NCI-H82 treated with DMSO at 0.1 percent for 48 hours (cell line): ENCODE measurements around the gene GTF2F1.
"Not testable (repeated sequence)": the region's sequence is repeated elsewhere in the genome, so short reads cannot be mapped to it uniquely, and the experiment has no call there.

Experiments used
- DNase-seq: peaks from one replicate; lab custom pipeline; 2025; ENCODE audit not compliant: unreplicated experiment; lab: John Stamatoyannopoulos, UW

Gene GTF2F1

DNA sequence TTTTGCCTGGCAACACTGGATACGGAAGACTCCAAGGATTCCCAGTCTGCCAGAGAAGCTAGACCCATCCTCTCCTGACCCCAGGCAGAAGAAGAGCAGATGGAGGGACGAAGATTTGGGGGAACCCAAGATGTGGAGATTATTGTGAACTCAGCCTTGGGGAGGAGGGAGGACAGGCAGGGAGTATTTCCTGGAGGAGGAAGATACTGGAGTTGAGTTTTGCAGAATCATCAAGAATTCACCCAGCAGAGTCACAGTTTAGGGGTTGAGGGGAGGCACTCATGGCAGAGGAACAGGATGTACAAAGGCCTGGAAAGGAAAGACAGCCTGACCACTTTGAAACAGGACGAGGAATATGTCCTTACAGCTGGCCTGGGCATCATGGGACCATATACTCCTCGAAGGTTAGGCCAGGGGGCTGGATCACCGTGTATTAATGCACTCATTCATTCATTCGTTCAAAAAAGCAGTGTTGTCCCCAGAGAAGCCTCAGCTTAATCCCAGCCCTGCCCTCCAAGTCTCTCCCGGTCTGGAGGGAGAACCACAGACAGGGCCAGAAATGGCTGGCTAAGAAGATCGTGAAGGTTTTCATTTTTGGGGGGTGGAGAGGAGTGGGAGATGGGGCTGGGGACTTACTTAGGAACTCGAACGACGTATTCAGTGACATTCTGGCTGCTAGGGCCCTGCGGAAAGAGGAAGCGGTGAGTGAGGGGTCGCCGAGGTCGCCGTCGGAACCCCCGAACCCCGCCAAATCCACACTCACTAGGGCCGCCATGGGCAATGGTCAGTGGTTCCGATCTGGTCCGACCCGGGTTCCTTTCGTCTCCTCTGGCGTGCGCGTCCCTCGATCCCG, 517 bp downstream of the GTF2F1 start:
- DNase-seq = no peak

DNA sequence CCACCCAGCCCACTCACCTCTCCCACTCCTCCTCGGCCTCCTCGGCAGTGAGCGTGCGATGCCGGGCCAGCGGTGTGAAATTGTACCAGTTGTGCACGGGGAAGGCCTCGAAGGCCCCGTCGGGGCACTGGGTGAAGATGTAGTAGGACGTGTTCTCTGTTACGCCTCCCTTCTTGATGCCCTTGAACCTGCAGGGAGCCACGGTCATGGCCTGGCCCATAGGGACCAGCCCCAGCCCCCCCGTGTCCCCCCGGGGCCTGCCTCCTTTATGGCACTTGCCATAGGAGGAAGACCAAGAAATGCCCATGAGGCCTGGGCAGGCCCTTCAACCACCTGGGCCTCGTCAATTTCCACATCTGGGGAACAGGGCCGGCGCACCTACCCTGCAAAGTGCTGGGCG, 5.6 kb downstream of the GTF2F1 start:
- DNase-seq = no peak

DNA sequence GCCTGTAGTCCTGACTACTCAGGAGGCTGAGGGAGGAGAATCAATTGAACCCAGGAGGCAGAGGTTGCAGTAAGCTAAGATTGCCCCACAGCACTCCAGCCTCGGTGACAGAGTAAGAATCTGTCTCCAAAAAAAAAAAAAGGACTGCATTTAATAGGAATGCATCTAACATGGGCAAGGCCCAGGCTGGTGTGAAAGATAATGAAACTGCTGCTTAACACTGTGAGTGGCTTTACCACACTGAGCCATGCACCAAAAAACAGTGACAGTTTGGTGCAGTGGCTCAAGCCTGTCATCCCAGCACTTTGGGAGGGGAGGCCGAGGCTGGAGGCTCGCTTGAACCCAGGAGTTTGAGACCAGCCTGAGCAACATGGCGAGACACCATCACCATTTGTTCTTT, 8.6 kb downstream of the GTF2F1 start:
- no peak for DNase-seq

DNA sequence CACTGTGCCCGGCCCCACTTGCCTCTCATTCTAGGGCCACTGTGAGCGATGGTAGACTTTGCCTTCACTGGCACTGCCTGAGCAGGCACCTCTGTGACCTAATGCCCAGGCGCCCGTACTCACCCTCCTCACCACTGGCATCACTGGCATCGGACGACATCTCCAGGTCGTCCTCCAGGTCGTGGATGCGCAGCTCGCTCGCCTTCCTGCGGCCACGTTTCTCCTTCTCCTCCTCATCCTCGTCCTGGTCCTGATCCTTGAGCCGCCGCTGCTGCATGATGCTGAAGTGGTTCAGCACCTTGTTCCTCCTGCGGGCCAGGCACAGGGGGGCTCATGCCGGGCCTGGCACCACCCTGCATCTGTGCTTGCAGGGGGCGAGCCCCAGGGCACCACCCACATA, 9.8 kb downstream of the GTF2F1 start:
- no peak for DNase-seq

DNA sequence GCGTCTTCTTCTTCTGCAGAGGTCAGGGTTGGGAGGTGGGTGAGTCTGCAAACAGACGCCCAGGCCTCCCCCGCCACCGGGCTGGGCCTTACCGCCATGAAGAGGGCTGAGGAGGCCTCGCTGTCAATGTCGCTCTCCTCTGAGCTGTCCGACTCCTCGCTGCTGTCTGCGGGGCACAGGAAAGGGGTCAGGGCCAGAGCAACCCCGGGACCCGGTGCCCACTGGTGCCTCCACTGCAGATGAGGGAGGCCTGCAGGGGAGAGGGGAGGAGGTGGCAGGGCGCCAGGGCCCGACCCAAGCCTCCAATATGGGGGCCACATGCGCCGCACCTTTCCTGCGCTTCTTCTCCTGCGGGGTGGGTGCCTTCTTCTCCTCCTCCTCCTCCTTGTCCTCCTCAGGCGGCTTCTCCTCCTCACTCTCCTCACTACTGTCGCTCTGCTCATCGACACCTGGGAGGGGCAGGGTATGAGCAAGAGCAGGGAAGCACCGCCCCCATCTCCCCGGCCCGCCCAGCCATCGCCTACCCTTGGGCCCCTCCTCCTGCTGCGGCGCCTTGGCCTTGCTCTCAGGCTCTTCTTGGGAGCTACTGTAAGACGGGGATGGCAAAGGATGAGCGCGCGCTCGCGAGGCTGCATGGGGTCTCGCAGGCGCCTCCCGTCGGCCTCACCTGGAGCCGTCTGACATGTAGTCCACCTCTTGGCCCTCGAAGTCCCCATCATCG, 11.8 kb downstream of the GTF2F1 start:
- no peak for DNase-seq

DNA sequence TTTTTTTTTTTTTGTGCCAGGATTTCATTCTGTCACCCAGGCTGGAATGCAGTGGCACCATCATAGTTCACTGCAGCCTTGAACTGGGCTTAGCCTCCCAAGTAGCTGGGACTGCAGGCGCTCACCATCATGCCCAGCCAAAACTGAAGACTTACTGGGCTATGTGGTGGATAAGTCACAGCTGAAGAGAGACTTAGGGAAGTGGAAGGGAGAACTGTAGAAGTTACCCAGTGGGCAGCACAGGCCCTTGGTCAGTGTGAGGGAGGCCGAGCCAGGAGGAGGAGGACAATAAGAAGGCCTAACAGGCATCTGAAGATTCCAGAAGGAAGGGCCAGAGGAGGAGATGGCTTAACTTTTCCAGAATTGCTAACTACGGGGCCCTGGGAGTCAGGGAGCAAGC, 13.2 kb downstream of the GTF2F1 start:
- no peak for DNase-seq

DNA sequence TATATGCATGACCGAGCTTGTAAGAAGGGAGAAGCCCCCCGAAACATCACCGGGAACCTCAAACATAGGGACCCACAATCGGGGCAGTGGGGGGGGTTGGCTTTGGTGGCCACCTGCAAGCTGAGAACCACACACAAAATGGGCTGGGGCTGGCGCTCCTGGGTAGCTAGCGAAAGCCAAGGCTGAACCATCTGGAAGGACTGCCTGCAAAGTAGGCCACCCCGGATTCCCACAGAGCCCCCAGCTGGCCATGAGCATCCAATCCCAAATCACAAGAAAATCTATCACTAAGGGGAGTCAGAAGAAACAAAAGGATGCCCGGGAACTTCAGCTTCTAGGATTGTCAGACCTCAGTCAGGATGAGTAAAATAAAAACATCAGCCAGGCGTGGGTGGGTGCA, 14.5 kb downstream of the GTF2F1 start:
- DNase-seq = no peak

DNA sequence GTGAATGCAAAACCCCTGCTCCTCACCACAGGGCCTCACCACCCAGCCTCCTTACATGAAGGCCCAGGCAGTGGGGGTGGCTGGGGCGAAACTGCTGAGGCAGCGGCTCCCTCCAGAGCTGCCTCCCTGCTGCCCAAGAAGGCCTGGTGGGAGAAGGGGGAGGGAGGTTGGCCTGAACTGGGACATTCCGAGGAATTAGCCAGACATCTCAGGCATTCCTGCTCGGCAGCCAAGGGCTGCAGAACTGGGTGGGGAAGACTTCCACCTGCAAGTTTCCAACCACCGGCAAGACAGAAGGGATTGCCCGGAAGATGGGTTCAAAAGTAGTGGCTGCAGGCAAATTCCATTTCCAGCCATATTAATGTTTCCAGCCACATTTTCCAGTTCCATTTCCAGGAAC, 14.9 kb downstream of the GTF2F1 start:
- DNase-seq = no peak

DNA sequence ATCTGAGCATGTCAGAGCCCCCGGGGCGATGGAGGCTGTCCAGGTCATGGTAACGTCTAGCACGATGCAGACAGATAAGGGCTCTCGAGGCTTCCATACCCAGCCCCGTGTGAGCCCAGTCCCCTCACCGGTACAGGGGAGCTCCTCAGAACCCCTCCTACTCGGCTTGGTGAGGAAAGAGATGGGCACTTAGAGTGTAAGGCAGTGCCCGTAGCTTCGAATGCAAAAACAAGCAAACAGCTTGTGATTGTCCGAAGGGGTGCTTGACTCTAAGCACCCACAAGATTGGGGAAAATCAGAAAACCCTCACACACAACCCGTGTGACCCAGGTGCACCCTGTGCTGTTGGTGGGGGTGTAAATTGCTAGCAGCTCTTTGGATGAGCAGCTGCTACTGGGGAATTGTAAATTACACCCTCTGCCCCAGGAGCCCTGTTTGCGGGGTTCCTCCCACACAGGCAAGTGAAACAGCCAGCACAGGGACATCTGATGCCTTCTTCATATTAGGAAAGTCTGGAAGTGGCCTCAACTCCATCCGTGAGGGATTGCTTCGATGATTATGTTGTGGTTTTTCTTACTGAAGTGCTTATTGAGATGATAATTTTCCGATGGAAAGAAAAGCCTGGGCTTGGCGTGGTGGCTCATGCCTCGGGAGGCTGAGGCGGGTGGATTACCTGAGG, 16.3 kb downstream of the GTF2F1 start:
- no peak for DNase-seq

DNA sequence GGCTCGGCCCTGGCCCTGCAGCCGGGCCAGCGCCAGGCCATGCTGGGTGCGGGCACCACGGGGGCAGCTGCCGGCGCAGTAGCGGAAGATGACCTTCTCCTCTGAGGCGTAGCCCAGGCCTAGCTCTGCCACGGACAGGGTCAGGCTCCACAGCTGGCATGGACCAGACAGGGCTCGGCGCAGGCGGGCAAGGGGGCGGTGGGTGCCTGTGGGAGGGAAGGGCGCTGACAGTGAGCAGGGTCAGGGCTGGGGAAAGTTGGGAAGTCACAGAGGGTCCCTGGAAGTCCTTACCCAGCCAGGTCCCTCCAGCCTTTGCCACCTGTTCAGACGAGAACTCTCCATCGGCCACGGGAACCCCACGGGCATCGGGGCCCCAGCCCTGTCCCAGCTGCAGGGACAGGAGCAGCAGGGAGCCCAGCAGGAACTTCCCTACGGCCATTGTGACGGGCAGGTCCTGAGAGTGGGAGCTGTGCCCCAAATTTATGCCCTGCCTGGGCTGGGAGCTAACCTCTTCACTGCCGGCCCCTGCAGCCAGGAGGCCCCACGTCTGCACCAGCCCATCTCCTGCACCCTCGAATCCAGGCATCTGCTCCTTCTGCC, 17.5 kb downstream of the GTF2F1 start, which contains the start of gene PSPN:
PSPN (minus strand) TSS at position 523 of the 600 bp plus-strand sequence; CDS start at position 439, 84 bp downstream.
- no peak for DNase-seq

DNA sequence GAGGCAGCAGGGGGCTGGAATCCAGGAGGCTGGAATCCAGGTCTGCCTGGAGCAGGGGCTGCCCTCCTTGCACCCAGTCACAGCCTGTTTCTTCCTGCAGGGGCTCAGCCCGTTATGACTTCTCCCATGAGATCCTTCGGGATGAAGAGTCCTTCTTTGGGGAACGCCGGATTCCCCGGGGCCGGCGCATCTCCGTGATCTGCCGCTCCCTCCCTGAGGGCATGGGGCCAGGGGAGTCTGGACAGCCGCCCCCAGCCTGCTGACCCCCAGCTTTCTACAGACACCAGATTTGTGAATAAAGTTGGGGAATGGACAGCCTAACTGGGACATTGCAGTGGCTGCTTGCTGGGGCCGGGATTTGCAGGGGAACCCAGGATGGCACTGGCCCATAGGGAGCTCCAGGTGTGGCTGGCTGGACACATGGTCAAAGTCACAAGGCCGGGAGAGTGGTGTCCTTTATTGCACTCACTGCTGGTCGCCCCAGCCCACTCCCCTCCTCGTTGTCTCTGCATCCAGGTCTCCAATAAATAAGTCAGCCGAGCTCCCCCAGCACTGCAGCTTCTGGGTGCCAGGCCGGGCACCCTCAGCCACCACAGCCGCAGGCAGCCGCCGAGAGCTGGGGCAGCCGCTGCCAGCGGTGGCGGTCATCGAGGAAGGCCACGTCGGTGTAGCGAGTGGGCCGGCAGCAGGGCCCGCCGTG, 18.1 kb downstream of the GTF2F1 start:
- DNase-seq = no peak

DNA sequence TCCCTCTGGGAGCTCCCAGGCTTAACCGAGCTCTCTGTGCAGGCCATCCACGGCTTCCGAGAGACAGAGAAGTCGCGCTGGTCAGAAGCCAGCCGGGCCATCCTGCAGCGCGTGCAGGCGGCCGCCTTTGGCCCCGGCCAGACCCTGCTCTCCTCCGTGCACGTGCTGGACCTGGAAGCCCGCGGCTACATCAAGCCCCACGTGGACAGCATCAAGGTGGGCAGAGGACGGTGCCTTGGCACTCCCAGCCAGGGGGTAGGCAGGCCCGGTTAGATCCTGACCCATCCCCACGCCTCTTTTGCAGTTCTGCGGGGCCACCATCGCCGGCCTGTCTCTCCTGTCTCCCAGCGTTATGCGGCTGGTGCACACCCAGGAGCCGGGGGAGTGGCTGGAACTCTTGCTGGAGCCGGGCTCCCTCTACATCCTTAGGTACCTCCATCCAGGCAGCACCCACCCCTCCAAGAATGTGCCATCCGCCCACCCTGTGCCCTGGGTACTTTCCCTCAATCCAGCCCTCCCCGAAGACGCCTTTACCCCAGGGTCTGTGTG, 18.7 kb downstream of the GTF2F1 start:
- DNase-seq = no peak

DNA sequence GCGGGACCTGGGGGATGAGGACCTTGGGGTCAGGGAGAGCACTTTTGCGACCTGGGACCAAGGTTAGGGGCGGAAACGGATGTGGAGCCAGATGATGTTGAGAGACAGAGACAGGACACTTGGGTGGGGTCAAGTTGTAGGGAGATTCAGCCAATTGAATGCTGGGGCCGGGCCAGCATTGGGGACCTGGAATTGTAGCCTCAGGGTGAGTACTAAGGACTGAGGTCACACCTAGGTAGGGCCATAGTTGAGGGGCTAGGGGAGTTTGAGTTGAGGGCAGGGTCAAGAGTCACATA, 19.2 kb downstream of the GTF2F1 start:
- DNase-seq = no peak

DNA sequence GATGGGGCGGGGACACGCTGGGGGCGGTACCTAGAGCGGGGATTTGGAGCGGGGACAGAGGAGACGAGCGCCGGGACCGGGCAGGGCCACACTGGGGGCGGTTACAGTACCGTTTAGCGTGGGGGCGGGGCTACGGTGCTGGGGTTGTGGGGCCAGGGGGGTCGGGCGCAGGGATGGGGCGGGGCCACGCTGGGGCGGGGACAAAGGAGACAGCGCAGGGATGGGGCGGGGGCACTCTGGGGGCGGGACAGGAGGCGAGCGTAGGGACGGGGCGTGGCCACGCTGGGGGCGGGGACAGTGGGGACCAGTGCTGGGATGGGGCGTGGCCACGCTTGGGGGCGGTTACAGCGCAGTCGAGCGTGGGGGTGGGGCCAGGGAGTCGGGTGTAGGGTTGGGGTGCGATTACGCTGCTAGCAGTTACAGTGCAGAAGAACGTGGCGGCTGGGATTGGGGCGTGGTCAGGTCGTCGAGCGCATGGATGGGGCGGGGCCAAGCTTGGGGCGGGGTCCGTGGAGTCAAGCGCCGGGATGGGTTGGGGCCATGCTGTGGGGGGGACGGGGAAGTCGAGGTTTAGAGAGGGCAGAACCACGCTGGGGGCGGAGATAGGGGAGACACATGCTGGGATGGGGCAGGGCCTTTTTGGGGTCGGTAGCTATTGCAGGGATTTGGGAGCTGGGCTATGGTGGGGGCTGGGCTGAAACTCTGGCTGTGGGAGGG, 19.7 kb downstream of the GTF2F1 start:
- peak; percentile 88 for DNase-seq

DNA sequence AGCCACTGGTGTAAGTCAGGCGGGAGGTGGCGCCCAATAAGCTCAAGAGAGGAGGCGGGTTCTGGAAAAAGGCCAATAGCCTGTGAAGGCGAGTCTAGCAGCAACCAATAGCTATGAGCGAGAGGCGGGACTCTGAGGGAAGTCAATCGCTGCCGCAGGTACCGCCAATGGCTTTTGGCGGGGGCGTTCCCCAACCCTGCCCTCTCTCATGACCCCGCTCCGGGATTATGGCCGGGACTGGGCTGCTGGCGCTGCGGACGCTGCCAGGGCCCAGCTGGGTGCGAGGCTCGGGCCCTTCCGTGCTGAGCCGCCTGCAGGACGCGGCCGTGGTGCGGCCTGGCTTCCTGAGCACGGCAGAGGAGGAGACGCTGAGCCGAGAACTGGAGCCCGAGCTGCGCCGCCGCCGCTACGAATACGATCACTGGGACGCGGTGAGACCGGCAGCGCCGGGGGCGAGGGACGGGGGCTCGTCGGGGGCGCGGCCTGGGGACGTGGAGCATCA, 20.3 kb downstream of the GTF2F1 start, which contains the start of gene ALKBH7:
ALKBH7 (plus strand) TSS at position 201 of the 502 bp plus-strand sequence; CDS start at position 228, 27 bp downstream.
- peak; percentile 94 for DNase-seq

DNA sequence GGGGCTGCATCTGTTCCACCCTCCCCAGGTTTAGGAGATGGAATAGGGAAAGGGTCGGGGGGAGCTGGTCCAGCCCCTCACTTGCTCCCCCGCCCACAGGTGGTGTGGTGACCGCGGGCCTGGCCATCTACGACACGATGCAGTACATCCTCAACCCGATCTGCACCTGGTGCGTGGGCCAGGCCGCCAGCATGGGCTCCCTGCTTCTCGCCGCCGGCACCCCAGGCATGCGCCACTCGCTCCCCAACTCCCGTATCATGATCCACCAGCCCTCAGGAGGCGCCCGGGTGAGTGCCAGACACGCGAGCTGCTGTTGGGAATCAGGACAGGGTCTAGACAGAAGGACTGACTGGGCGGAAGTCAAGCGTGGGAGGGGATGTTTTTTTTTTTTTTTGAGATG, 28.6 kb downstream of the GTF2F1 start:
- no peak for DNase-seq

DNA sequence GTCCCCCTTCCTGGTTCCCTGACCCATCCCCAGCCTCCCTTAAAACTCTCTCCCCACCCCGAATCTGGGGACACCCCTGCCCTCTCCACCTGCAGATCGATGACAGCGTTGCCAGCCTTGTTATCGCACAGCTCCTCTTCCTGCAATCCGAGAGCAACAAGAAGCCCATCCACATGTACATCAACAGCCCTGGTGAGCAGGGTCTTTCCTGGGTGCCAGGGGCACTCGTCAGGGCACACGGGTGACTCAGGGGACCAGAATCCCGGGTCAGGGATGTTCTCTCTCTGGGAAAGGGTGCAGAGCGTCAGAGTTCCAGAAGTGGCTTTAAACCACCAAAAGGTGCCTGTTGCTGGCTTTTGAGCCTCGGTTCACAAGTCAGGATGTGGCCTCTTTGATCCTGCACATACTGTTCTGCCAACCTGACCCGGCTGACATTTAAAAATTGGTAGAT, 30.6 kb downstream of the GTF2F1 start:
- DNase-seq = no peak

DNA sequence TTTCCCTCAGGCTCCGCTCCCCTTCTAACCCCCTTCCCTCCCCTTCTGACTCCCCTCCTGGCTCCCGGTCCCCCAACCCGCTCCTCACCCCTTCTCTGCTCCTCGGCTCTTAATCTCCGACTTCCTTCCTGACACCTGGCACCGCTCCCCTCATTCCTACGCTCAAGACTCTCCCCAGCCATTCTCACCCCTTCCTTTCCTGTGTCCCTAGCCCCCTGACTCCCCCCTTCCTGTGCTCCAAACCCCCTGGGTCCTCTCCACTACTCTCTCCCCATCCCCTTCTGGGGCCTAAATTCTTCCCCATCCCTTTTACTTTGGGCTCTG, 31.0 kb downstream of the GTF2F1 start:
- DNase-seq = no peak

DNA sequence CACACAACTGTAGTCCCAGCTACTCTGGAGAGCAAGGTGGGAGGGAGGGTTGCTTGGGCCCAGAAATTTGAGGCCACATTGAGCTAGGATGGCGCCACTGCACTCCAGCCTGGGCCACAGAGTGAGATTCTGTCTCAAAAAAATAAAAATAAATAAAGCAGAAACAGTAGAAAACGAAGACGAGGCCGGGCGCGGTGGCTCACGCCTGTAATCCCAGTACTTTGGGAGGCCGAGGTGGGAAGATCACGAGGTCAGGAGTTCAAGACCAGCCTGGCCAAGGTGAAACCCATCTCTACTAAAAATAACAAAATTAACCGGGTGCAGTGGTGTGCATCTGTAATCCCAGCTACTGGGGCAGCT, 32.1 kb downstream of the GTF2F1 start:
- DNase-seq = not testable (repeated sequence)

DNA sequence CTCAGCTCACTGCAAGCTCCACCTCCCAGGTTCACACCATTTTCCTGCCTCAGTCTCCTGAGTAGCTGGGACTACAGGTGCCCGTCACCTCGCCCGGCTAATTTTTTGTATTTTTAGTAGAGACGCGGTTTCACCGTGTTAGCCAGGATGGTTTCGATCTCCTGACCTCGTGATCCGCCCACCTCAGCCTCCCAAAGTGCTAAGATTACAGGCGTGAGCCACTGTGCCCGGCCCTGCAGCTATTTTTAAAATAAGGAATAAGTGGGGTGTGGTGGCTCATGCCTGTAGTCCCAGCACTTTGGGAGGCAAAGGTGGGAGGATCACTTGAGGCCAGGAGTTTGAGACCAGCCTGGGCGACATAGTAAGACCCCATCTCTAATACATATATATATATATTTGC, 32.5 kb downstream of the GTF2F1 start:
- DNase-seq = not testable (repeated sequence)
